HepG2 (cell line): ENCODE results near the gene POC1A. TPM values are rescaled to one million over a fixed set of nuclear protein-coding genes. Genes with fewer than 3 reads are reported as not detected.

Experiments used
- CBX5 ChIP-seq: sonication (generic); formaldehyde crosslinking; IDR thresholded peaks from 2 replicates; pipeline ENCODE4 v1.4.0; 2020; ENCODE audit warnings: missing genetic modification reagents, borderline replicate concordance
- DNMT1 ChIP-seq: sonication (generic); formaldehyde crosslinking; IDR thresholded peaks from 2 replicates; pipeline ENCODE4 v1.5.1; 2020; ENCODE audit warnings: mild to moderate bottlenecking, missing genetic modification reagents
- FOXO1 ChIP-seq: sonication (generic); formaldehyde crosslinking; IDR thresholded peaks from 2 replicates; pipeline ENCODE4 v1.4.0; 2020; ENCODE audit warnings: missing genetic modification reagents
- GATAD2A ChIP-seq: IDR thresholded peaks from 2 replicates; pipeline ENCODE4 v1.6.1; 2016
- HHEX ChIP-seq: IDR thresholded peaks from 2 replicates; pipeline ENCODE4 v1.6.1; 2016; ENCODE audit warnings: control low read depth
- IKZF4 ChIP-seq: sonication (generic); formaldehyde crosslinking; IDR thresholded peaks from 2 replicates; pipeline ENCODE4 v1.5.1; 2020; ENCODE audit warnings: borderline replicate concordance, mild to moderate bottlenecking, low read depth, missing genetic modification reagents; ENCODE audit errors: not compliant biosample characterization
- NCOA1 ChIP-seq: sonication (generic); formaldehyde crosslinking; IDR thresholded peaks from 2 replicates; pipeline ENCODE4 v1.9.0; 2021; ENCODE audit warnings: missing genetic modification reagents
- ZIK1 ChIP-seq: sonication (generic); formaldehyde crosslinking; IDR thresholded peaks from 2 replicates; pipeline ENCODE4 v1.5.0; 2020; ENCODE audit warnings: mild to moderate bottlenecking, low read depth, missing genetic modification reagents, borderline replicate concordance
- ZNF256 ChIP-seq: sonication (generic); formaldehyde crosslinking; conservative IDR thresholded peaks from 2 replicates; pipeline ENCODE4 v1.4.0; 2020; ENCODE audit warnings: missing genetic modification reagents
- ZNF496 ChIP-seq: sonication (generic); formaldehyde crosslinking; IDR thresholded peaks from 2 replicates; pipeline ENCODE4 v1.8.1; 2023; ENCODE audit warnings: mild to moderate bottlenecking, moderate library complexity, missing genetic modification reagents; ENCODE audit not compliant: insufficient replicate concordance
- ZNF878 ChIP-seq: sonication (generic); formaldehyde crosslinking; IDR thresholded peaks from 2 replicates; pipeline ENCODE4 v1.8.1; 2023; ENCODE audit warnings: mild to moderate bottlenecking, missing genetic modification reagents, moderate library complexity
- ZSCAN21 ChIP-seq: sonication (generic); formaldehyde crosslinking; IDR thresholded peaks from 2 replicates; pipeline ENCODE4 v1.8.0; 2022; ENCODE audit warnings: mild to moderate bottlenecking, missing genetic modification reagents, moderate library complexity, borderline replicate concordance
- polyA plus RNA-seq, 8 experiments: library from polyadenylated mRNA; depleted of rRNA in 3 of 8; stranded (reverse) in 7 of 8; unstranded in 1 of 8; fragments of >200 nt; fragmentation: Illumina TruSeq in 4 of 8; extraction: Trizol in 4 of 8; gene quantifications; 2 replicates each; pipeline versions ENCODE4 v1.2.1 to v1.2.3, GENCODE V29; 2011 to 2016; ENCODE audit warnings: low read depth in 4 of 8, missing spikeins in 1 of 8, mixed read lengths in 1 of 8; ENCODE audit not compliant: insufficient read depth in 1 of 8
- total RNA-seq, 5 experiments: library from RNA; depleted of rRNA; stranded (reverse); fragments of >200 nt; fragmentation: Illumina TruSeq; extraction: Trizol; gene quantifications; 2 replicates each; pipeline ENCODE4 v1.2.3, GENCODE V29; 2016; ENCODE audit warnings: low read depth in 1 of 5
- TF ChIP-seq, protein P1 (sequence below): IDR thresholded peaks from 2 replicates; pipeline ENCODE4 v1.6.1; 2016; ENCODE audit warnings: mild to moderate bottlenecking, missing biosample characterization, missing genetic modification reagents
- TF ChIP-seq, protein P2 (sequence below): sonication (generic); formaldehyde crosslinking; IDR thresholded peaks from 2 replicates; pipeline ENCODE4 v1.4.0; 2020; ENCODE audit warnings: missing genetic modification reagents
- TF ChIP-seq, protein P3 (sequence below): sonication (generic); formaldehyde crosslinking; IDR thresholded peaks from 2 replicates; pipeline ENCODE4 v1.9.0; 2021; ENCODE audit warnings: missing genetic modification reagents, borderline replicate concordance
- TF ChIP-seq, protein P4 (sequence below): sonication (generic); formaldehyde crosslinking; IDR thresholded peaks from 2 replicates; pipeline ENCODE4 v1.4.0; 2020; ENCODE audit warnings: low read depth, missing genetic modification reagents
- TF ChIP-seq, protein P5 (sequence below): sonication (generic); formaldehyde crosslinking; IDR thresholded peaks from 2 replicates; pipeline ENCODE4 v1.8.0; 2022; ENCODE audit warnings: mild to moderate bottlenecking, missing genetic modification reagents; ENCODE audit not compliant: insufficient replicate concordance
- TF ChIP-seq, protein P6 (sequence below): sonication (generic); formaldehyde crosslinking; IDR thresholded peaks from 2 replicates; pipeline ENCODE4 v1.4.0; 2020; ENCODE audit warnings: missing genetic modification reagents

POC1A gene
- total and polyA plus RNA-seq, 2 of the 13 experiments (the other 11 are each of a cell fraction or from before 2014, with no cell fraction given): 14.6 to 20.0 TPM

DNA sequence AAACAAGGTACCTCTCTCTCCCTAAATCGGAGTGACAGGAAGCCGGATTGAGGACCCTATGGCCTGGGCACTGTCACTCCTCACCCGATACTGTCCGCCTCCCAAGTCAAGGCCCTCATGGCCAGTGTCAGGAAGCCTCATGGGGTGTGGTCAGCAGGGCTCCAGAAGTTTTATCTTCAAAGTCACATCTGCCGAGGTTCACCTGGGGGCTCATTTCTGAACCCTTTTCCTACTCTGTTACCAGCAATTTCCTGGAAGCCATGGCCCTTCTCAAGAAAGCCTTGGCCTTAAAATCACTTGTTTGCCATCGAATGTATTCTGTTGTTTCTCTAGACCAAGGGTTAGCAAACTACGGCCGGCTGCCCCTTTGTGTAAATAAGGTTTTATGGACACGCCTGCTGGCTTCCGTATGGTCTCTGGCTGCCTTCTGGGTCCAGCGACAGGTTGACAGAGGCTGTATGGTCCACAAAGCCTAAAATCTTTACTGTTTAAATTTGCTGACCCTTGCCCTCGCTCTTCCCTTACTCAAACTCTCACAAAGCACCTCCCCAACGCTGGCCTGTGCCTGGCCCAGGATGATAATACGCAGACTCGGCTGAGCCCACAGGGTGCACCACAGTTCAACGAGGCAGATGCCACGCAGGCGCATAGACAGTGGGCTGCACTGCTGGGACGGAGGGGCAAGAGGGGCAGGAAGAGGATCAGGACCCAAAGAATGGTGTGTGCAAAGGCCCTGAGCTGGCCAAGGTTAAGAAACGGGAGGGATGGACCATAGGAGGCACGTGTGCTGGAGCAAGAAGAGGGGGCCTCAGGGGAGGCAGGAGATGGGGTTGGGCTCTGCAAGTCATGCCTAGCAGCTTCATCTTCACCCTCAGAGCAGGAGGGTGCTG, 73.1 kb downstream of the POC1A start (continued):
- TF ChIP-seq, protein P1, sequence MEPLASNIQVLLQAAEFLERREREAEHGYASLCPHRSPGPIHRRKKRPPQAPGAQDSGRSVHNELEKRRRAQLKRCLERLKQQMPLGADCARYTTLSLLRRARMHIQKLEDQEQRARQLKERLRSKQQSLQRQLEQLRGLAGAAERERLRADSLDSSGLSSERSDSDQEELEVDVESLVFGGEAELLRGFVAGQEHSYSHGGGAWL (CRISPR knock-in tag): no peak
- TF ChIP-seq ZNF496 (no peak), FOXO1 (peak; percentile 48; the same call in 1 of the 2 replicates), ZNF256 (no peak), HHEX (0 out of 2 replicates have a peak, but pooled peaks have one; percentile 37), CBX5 (no peak), IKZF4 (CRISPR knock-in tag) (no peak), NCOA1 (peak; percentile 44; the same call in 1 of the 2 replicates), GATAD2A (CRISPR knock-in tag) (peak; percentile 79), ZSCAN21 (CRISPR knock-in tag) (no peak), DNMT1 (CRISPR knock-in tag) (no peak), ZNF878 (CRISPR knock-in tag) (no peak), ZIK1 (no peak)
- TF ChIP-seq, protein P2, sequence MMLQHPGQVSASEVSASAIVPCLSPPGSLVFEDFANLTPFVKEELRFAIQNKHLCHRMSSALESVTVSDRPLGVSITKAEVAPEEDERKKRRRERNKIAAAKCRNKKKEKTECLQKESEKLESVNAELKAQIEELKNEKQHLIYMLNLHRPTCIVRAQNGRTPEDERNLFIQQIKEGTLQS: no peak
- TF ChIP-seq, protein P3, sequence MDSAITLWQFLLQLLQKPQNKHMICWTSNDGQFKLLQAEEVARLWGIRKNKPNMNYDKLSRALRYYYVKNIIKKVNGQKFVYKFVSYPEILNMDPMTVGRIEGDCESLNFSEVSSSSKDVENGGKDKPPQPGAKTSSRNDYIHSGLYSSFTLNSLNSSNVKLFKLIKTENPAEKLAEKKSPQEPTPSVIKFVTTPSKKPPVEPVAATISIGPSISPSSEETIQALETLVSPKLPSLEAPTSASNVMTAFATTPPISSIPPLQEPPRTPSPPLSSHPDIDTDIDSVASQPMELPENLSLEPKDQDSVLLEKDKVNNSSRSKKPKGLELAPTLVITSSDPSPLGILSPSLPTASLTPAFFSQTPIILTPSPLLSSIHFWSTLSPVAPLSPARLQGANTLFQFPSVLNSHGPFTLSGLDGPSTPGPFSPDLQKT: no peak
- TF ChIP-seq, protein P4, sequence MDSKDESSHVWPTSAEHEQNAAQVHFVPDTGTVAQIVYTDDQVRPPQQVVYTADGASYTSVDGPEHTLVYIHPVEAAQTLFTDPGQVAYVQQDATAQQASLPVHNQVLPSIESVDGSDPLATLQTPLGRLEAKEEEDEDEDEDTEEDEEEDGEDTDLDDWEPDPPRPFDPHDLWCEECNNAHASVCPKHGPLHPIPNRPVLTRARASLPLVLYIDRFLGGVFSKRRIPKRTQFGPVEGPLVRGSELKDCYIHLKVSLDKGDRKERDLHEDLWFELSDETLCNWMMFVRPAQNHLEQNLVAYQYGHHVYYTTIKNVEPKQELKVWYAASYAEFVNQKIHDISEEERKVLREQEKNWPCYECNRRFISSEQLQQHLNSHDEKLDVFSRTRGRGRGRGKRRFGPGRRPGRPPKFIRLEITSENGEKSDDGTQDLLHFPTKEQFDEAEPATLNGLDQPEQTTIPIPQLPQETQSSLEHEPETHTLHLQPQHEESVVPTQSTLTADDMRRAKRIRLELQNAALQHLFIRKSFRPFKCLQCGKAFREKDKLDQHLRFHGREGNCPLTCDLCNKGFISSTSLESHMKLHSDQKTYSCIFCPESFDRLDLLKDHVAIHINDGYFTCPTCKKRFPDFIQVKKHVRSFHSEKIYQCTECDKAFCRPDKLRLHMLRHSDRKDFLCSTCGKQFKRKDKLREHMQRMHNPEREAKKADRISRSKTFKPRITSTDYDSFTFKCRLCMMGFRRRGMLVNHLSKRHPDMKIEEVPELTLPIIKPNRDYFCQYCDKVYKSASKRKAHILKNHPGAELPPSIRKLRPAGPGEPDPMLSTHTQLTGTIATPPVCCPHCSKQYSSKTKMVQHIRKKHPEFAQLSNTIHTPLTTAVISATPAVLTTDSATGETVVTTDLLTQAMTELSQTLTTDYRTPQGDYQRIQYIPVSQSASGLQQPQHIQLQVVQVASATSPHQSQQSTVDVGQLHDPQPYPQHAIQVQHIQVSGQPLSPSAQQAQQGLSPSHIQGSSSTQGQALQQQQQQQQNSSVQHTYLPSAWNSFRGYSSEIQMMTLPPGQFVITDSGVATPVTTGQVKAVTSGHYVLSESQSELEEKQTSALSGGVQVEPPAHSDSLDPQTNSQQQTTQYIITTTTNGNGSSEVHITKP: no peak
- TF ChIP-seq, protein P5, sequence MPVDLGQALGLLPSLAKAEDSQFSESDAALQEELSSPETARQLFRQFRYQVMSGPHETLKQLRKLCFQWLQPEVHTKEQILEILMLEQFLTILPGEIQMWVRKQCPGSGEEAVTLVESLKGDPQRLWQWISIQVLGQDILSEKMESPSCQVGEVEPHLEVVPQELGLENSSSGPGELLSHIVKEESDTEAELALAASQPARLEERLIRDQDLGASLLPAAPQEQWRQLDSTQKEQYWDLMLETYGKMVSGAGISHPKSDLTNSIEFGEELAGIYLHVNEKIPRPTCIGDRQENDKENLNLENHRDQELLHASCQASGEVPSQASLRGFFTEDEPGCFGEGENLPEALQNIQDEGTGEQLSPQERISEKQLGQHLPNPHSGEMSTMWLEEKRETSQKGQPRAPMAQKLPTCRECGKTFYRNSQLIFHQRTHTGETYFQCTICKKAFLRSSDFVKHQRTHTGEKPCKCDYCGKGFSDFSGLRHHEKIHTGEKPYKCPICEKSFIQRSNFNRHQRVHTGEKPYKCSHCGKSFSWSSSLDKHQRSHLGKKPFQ (CRISPR knock-in tag): peak; percentile 48
- TF ChIP-seq, protein P6, sequence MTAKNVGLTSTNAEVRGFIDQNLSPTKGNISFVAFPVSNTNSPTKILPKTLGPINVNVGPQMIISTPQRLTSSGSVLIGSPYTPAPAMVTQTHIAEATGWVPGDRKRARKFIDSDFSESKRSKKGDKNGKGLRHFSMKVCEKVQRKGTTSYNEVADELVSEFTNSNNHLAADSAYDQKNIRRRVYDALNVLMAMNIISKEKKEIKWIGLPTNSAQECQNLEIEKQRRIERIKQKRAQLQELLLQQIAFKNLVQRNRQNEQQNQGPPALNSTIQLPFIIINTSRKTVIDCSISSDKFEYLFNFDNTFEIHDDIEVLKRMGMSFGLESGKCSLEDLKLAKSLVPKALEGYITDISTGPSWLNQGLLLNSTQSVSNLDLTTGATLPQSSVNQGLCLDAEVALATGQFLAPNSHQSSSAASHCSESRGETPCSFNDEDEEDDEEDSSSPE (CRISPR knock-in tag): peak; percentile 26; the same call in 1 of the 2 replicates
